ENCODE data around the gene BMP15.

DNA sequence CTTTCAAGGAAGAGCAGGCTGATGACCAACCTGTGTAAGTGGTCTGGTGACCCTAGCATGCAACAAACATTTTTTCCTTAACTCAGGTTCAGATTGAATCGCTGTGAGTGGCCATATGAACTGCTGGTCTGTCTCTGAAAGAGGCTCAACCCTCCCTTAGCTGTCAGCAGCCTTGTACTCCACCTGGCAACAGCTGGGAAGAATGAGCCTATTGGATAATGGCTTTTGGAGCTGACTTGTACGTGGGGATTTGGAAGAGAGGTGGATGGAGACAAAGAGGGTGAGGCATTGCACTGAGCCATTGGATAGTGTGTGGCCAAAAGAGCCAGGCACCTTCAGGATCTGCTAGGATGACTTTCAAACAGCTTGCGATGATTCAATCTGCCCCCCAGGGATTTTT, 35.7 kb upstream of the BMP15 start:
- TF ChIP-seq, protein P1, sequence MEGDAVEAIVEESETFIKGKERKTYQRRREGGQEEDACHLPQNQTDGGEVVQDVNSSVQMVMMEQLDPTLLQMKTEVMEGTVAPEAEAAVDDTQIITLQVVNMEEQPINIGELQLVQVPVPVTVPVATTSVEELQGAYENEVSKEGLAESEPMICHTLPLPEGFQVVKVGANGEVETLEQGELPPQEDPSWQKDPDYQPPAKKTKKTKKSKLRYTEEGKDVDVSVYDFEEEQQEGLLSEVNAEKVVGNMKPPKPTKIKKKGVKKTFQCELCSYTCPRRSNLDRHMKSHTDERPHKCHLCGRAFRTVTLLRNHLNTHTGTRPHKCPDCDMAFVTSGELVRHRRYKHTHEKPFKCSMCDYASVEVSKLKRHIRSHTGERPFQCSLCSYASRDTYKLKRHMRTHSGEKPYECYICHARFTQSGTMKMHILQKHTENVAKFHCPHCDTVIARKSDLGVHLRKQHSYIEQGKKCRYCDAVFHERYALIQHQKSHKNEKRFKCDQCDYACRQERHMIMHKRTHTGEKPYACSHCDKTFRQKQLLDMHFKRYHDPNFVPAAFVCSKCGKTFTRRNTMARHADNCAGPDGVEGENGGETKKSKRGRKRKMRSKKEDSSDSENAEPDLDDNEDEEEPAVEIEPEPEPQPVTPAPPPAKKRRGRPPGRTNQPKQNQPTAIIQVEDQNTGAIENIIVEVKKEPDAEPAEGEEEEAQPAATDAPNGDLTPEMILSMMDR (conservative IDR thresholded peaks at IDR 0.05 in 1 of 2, IDR thresholded peaks at IDR 0.05 in 1 of 2; ENCODE audit: extremely low read depth in 1 of 2, insufficient read depth in 1 of 2, low read depth in 1 of 2, low read length in 2 of 2) = no peak
- TF ChIP-seq EZH2 (IDR thresholded peaks at IDR 0.05; ENCODE audit: borderline replicate concordance, low read length) = no peak

Data from mammary epithelial cell (primary cell).